ENCODE data around the gene SCARB1.
A peak's percentile ranks its signal among the peaks of the same experiment; 100 is the strongest.

The SCARB1 gene

GRCh38 chr12:124755801-124756148, 107.9 kb downstream of the SCARB1 start:
- no peak for DNase-seq

GRCh38 chr12:124754949-124755800, 108.5 kb downstream of the SCARB1 start:
- DNase-seq: no peak

- DNase-seq: no peak
These were observed 109.2 kb downstream of the SCARB1 start for GRCh38 chr12:124754491-124754890.

- no peak for DNase-seq
These were observed 109.7 kb downstream of the SCARB1 start for GRCh38 chr12:124753993-124754392.

- no peak for DNase-seq
These were observed 110.5 kb downstream of the SCARB1 start for GRCh38 chr12:124753228-124753591.

GRCh38 chr12:124752437-124753227, 111.0 kb downstream of the SCARB1 start:
- no peak for DNase-seq

- no peak for DNase-seq
These were observed 111.9 kb downstream of the SCARB1 start for GRCh38 chr12:124751654-124752355.

- DNase-seq: no peak
These were observed 112.7 kb downstream of the SCARB1 start for GRCh38 chr12:124750787-124751471.

GRCh38 chr12:124750149-124750656, 113.5 kb downstream of the SCARB1 start:
- DNase-seq: no peak

- no peak for DNase-seq
These were observed 113.9 kb downstream of the SCARB1 start for GRCh38 chr12:124749725-124750124.

GRCh38 chr12:124747426-124748161, 116.1 kb downstream of the SCARB1 start:
- DNase-seq: no peak

- DNase-seq: no peak
These were observed 116.8 kb downstream of the SCARB1 start for GRCh38 chr12:124746649-124747425.

- DNase-seq: peak in 1 of 2 experiments; percentile 44
These were observed 117.6 kb downstream of the SCARB1 start for GRCh38 chr12:124745891-124746570.

GRCh38 chr12:124745465-124745890, 118.2 kb downstream of the SCARB1 start:
- no peak for DNase-seq

GRCh38 chr12:124744659-124745464, 118.8 kb downstream of the SCARB1 start:
- DNase-seq: peak in 1 of 2 experiments; percentile 41

- DNase-seq: no peak
These were observed 119.4 kb downstream of the SCARB1 start for GRCh38 chr12:124744273-124744640.

GRCh38 chr12:124743479-124744272, 120.0 kb downstream of the SCARB1 start:
- no peak for DNase-seq

GRCh38 chr12:124742678-124743077, 121.0 kb downstream of the SCARB1 start:
- no peak for DNase-seq

GRCh38 chr12:124742111-124742510, 121.6 kb downstream of the SCARB1 start:
- no peak for DNase-seq
